Fibroblast of the aortic adventitia (primary cell): Measurements from ENCODE around the gene EPHB1. TPM values are rescaled to one million over a fixed set of nuclear protein-coding genes. Genes with fewer than 3 reads are reported as not detected.

Experiments
- DNase-seq: peaks from one replicate; pipeline ENCODE4 v3.0.0-alpha.2; 2010; ENCODE audit warnings: low read depth
- H3K4me3 ChIP-seq: 2 replicates; pipeline ENCODE4 v1.5.1; 2011; ENCODE audit warnings: low read depth, mild to moderate bottlenecking, control low read depth, low read length, moderate library complexity
- CTCF ChIP-seq: IDR thresholded peaks from 2 replicates; pipeline ENCODE4 v1.5.1; 2011; ENCODE audit warnings: mild to moderate bottlenecking, low read length, control low read depth, inconsistent platforms; ENCODE audit not compliant: insufficient read depth
- small RNA-seq: library from RNA; depleted of rRNA; stranded (forward); fragments of <200 nt; gene quantifications from one replicate; pipeline ENCODE3, GENCODE V24; 2012
- total RNA-seq: library from RNA; depleted of rRNA; stranded (reverse); fragments of >200 nt; gene quantifications from 2 replicates; pipeline ENCODE4 v1.2.3, GENCODE V29; 2012; ENCODE audit warnings: low replicate concordance

EPHB1 gene
- total RNA-seq, 1 donor, result 1.2 TPM

GRCh38 chr3:135271177-135272025, 476.3 kb downstream of the EPHB1 start:
- DNase-seq, result no peak
- TF ChIP-seq CTCF, result no peak
- no peak overlapping the region for H3K4me3 ChIP-seq

- no peak for DNase-seq
- no peak for TF ChIP-seq CTCF
- H3K4me3 ChIP-seq, result no peak overlapping the region
Observed at GRCh38 chr3:135272026-135272669, 477.1 kb downstream of the EPHB1 start.

- DNase-seq, result no peak
- TF ChIP-seq CTCF, result no peak
Observed at GRCh38 chr3:135292162-135292561, 497.1 kb downstream of the EPHB1 start.

GRCh38 chr3:135301670-135302069, 506.6 kb downstream of the EPHB1 start:
- no peak for TF ChIP-seq CTCF
- no peak for DNase-seq
- no peak overlapping the region for H3K4me3 ChIP-seq

More at GRCh38 chr3:135292162-135292561, 497.1 kb downstream of the EPHB1 start:
- no peak overlapping the region for H3K4me3 ChIP-seq

GRCh38 chr3:135304378-135304777, 509.3 kb downstream of the EPHB1 start:
- DNase-seq, result peak; percentile 2
- no peak for TF ChIP-seq CTCF
- H3K4me3 ChIP-seq, result no peak overlapping the region

Small RNA genes lying within 50 kb of the gene (small RNA-seq; reads per million reads assigned to genes)
- gene RNA5SP141 (0.19 reads per million), gene RNU6-1174P (not detected)

Other genes with a start within 250 kb of the EPHB1 start
- gene KY, start 144.2 kb upstream of the EPHB1 start, total RNA-seq, result 1.6 and 10.5 TPM in 2 replicates